Sigmoid colon (tissue), 7 donors: Measurements from ENCODE around the gene TEN1. TPM values are rescaled to one million over a fixed set of nuclear protein-coding genes. Genes with fewer than 3 reads are reported as not detected.

Source experiments
- DNase-seq: peaks from one replicate; pipeline ENCODE4 v3.0.0-alpha.2; 2019
- H3K27ac ChIP-seq, 4 donors: fragments of 200-600 bp; sonication (generic); one replicate each; pipeline ENCODE4 v1.5.1; 2016 to 2019; ENCODE audit warnings: mild to moderate bottlenecking in 1 of 4
- H3K27me3 ChIP-seq, 3 donors: fragments of 200-600 bp; sonication (generic); one replicate each; pipeline ENCODE4 v1.5.1; 2019; ENCODE audit warnings: mild to moderate bottlenecking in 1 of 3
- H3K36me3 ChIP-seq, 4 donors: fragments of 200-600 bp; sonication (generic); one replicate each; pipeline ENCODE4 v1.5.1; 2016 to 2019
- H3K4me1 ChIP-seq, 4 donors: fragments of 200-600 bp; sonication (generic); one replicate each; pipeline ENCODE4 v1.5.1; 2017 to 2019
- H3K4me3 ChIP-seq, 4 donors: fragments of 200-600 bp; sonication (generic); one replicate each; pipeline ENCODE4 v1.5.1; 2017 to 2019; ENCODE audit warnings: mild to moderate bottlenecking in 2 of 4, moderate library complexity in 1 of 4
- H3K9me3 ChIP-seq, 4 donors: fragments of 200-600 bp in 3 of 4; sonication (generic) in 3 of 4; one replicate each; pipeline versions ENCODE4 v1.5.1 to v1.6.1; 2013 to 2019
- EP300 ChIP-seq, 4 donors: sonication (generic); formaldehyde crosslinking; IDR thresholded peaks; one replicate each; pipeline ENCODE4 v1.6.1; 2017; ENCODE audit warnings: antibody characterized with exemption in 4 of 4
- POLR2A ChIP-seq, 2 donors: fragments of 450-650 bp; IDR thresholded peaks; one replicate each; pipeline ENCODE4 v1.6.1; 2016; ENCODE audit warnings: antibody characterized with exemption in 2 of 2, mild to moderate bottlenecking in 2 of 2, moderate library complexity in 2 of 2
- POLR2AphosphoS5 ChIP-seq, 4 donors: sonication (generic); formaldehyde crosslinking; IDR thresholded peaks; one replicate each; pipeline ENCODE4 v1.6.1; 2017; ENCODE audit warnings: antibody characterized with exemption in 4 of 4
- WGBS, 2 donors: extraction: QIAGEN DNeasy Blood & Tissue Kit; methylation state at CpG; one replicate each; pipeline ENCODE4 v1.1.7; 2013; 5-methylcytosine and 5-hydroxymethylcytosine counted together
- intact Hi-C: fragments of 100-400 bp; cut with DNase I; formaldehyde crosslinking; loops from one replicate; pipeline ENCODE4 v1.15.1; 2023
- polyA plus RNA-seq, 3 donors: library from polyadenylated mRNA; stranded (reverse); fragments of 200-250 nt; gene quantifications; one replicate each; pipeline ENCODE4 v1.2.3, GENCODE V29; 2013
- total RNA-seq, 4 donors: library from RNA; depleted of rRNA; stranded (reverse); fragments of >200 nt; gene quantifications; one replicate each; pipeline ENCODE4 v1.1.0, GENCODE V29; 2016
- TF ChIP-seq, protein P1 (sequence below), 4 experiments: fragments of 450-650 bp in 3 of 4; fragments of 200-600 bp in 1 of 4; IDR thresholded peaks; one replicate each; pipeline ENCODE4 v1.5.1; 2016 to 2019; ENCODE audit warnings: antibody characterized with exemption in 4 of 4, mild to moderate bottlenecking in 3 of 4, moderate library complexity in 2 of 4
- donor health status: healthy with polysubstance abuse.
- donor health status: Bipolar disorder and iron deficiency.
- donor health status: healthy.

The TEN1 gene
- total and polyA plus RNA-seq, 7 donors = 5.3 to 78.8 (median 14.8) TPM

- no peak for TF ChIP-seq POLR2AphosphoS5 (IDR thresholded peaks at IDR 0.05)
- TF ChIP-seq EP300 (IDR thresholded peaks at IDR 0.05) = no peak
- TF ChIP-seq, protein P1, sequence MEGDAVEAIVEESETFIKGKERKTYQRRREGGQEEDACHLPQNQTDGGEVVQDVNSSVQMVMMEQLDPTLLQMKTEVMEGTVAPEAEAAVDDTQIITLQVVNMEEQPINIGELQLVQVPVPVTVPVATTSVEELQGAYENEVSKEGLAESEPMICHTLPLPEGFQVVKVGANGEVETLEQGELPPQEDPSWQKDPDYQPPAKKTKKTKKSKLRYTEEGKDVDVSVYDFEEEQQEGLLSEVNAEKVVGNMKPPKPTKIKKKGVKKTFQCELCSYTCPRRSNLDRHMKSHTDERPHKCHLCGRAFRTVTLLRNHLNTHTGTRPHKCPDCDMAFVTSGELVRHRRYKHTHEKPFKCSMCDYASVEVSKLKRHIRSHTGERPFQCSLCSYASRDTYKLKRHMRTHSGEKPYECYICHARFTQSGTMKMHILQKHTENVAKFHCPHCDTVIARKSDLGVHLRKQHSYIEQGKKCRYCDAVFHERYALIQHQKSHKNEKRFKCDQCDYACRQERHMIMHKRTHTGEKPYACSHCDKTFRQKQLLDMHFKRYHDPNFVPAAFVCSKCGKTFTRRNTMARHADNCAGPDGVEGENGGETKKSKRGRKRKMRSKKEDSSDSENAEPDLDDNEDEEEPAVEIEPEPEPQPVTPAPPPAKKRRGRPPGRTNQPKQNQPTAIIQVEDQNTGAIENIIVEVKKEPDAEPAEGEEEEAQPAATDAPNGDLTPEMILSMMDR (IDR thresholded peaks at IDR 0.05) = no peak
- no peak for TF ChIP-seq POLR2A (IDR thresholded peaks at IDR 0.05)
- no peak for DNase-seq
- Histone ChIP-seq H3K9me3 (no peaks in the 10 kb centered on the region), H3K27ac (no peak overlapping the region), H3K4me3 (no peak overlapping the region), H3K27me3 (no peaks in the 10 kb centered on the region), H3K36me3 (peaks cover 0 to 4% (median 0%) of the 10 kb centered on the region in 4 donors), H3K4me1 (peaks cover 0 to 17% (median 2%) of the 10 kb centered on the region in 4 donors)
- intact Hi-C loops = loop anchor here (1.0 to 10.0 kb wide), 3 partner anchors 100 to 272 kb away; no protein-coding TSS in a partner anchor
- WGBS, 2 donors = 84 to 85% methylated on average over 8 of the region's 8 CpGs
These were observed 25.8 kb downstream of the TEN1 start for GRCh38 chr17:76004750-76005262.

DNA sequence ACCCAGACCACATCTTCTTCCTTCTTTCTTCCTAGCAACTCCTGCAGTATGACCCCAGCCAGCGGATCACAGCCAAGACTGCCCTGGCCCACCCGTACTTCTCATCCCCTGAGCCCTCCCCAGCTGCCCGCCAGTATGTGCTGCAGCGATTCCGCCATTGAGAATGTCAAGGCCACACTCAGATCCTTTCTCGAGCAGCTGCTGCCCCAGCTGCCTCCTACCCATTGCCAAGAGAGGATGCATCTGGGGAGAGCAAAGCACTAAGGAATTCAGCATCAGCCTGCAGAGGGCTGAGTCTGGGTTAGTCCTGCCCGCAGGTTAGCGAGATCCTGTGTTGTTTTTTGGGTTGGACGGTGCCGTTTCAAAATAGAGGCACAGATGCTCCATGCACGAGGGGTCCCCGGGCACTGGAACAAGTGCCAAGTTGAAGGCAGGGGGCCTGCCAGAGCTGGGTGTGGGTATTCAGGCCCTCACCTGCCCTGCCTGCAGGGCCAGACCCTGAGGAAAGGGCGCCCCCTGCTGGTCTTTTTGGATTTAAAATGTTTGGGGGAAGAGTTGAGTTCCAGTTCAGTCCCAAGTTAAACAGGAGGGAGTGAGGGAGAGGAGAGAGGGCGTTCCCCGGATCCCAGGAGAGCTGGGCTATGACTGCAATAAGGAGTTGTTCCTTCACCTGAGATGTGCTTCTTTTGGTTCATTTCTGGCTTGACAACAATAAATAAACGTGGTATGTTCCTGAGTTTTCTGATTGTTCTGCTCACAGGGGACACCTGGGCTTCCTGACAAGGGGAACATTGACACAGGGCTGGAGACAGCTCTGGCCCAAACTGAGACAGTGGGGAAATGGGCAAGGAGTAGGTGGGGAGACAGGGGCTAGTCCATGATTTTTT, 26.5 kb downstream of the TEN1 start:
- H3K36me3 ChIP-seq = peaks cover 0 to 4% (median 0%) of the 10 kb centered on the region in 4 donors
- no peak overlapping the region for H3K4me3 ChIP-seq
- H3K27ac ChIP-seq = no peak overlapping the region
- peak; percentile 85 for DNase-seq
- TF ChIP-seq POLR2A (IDR thresholded peaks at IDR 0.05) (no peak), EP300 (IDR thresholded peaks at IDR 0.05) (no peak), POLR2AphosphoS5 (IDR thresholded peaks at IDR 0.05) (peak in 1 of 4 donors; percentile 34)
- TF ChIP-seq, protein P1 (IDR thresholded peaks at IDR 0.05) = peak; percentile 45 to 63 (median 62)
- H3K27me3 ChIP-seq = no peaks in the 10 kb centered on the region
- WGBS, 2 donors = 43 to 53% methylated on average over 16 of the region's 16 CpGs
- H3K4me1 ChIP-seq = peaks cover 0 to 10% (median 0%) of the 10 kb centered on the region in 4 donors
- intact Hi-C loops = loop anchor here (1.0 to 10.0 kb wide), 2 partner anchors 100 to 179 kb away; no protein-coding TSS in a partner anchor
- no peaks in the 10 kb centered on the region for H3K9me3 ChIP-seq

GRCh38 chr17:76007131-76007849, 28.2 kb downstream of the TEN1 start:
- H3K4me1 ChIP-seq = peaks cover 0 to 9% (median 0%) of the 10 kb centered on the region in 4 donors
- 94 to 95% methylated on average over 39 of the region's 39 CpGs for WGBS, 2 donors
- no peak overlapping the region for H3K4me3 ChIP-seq
- intact Hi-C loops = loop anchor here (10.0 kb wide), 1 partner anchor 178 kb away; no protein-coding TSS in a partner anchor
- no peaks in the 10 kb centered on the region for H3K36me3 ChIP-seq
- H3K27me3 ChIP-seq = no peaks in the 10 kb centered on the region
- H3K27ac ChIP-seq = no peak overlapping the region
- no peak for TF ChIP-seq POLR2AphosphoS5 (IDR thresholded peaks at IDR 0.05)
- no peak for TF ChIP-seq EP300 (IDR thresholded peaks at IDR 0.05)
- TF ChIP-seq, protein P1 (IDR thresholded peaks at IDR 0.05) = no peak
- no peak for TF ChIP-seq POLR2A (IDR thresholded peaks at IDR 0.05)
- no peaks in the 10 kb centered on the region for H3K9me3 ChIP-seq
- DNase-seq = no peak

DNA sequence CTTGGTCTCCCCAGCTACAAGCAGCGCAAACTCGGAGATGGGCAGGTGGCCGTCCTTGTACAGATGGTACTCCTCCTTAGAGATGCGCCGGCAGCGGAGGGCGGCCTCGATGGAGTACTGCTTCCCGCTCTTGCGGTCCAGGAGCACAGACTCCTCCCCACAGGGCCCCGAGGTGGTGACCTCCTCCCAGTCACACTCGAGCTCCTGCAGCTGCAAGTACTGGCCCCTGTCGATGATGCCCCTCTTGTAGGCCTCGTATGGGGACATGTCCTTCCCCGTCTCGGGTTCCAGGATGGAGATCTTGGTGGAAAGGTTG, 28.8 kb downstream of the TEN1 start:
- no peak for DNase-seq
- no peaks in the 10 kb centered on the region for H3K9me3 ChIP-seq
- H3K27ac ChIP-seq = no peak overlapping the region
- intact Hi-C loops = loop anchor here (10.0 kb wide), 1 partner anchor 177 kb away; no protein-coding TSS in a partner anchor
- H3K36me3 ChIP-seq = no peaks in the 10 kb centered on the region
- 89 to 90% methylated on average over 16 of the region's 16 CpGs for WGBS, 2 donors
- no peak overlapping the region for H3K4me3 ChIP-seq
- TF ChIP-seq POLR2AphosphoS5 (IDR thresholded peaks at IDR 0.05) = no peak
- TF ChIP-seq EP300 (IDR thresholded peaks at IDR 0.05) = no peak
- peaks cover 0 to 9% (median 0%) of the 10 kb centered on the region in 4 donors for H3K4me1 ChIP-seq
- H3K27me3 ChIP-seq = no peaks in the 10 kb centered on the region
